HG03342 (cell line): Measurements from ENCODE around the gene NFKBIB.

Experiments
- ATAC-seq: cut with Tn5 transposase; IDR thresholded peaks from one replicate; pipeline ENCODE4 v1.9.1; 2021; ENCODE audit warnings: mild to moderate bottlenecking, moderate library complexity; ENCODE audit not compliant: unreplicated experiment

Gene NFKBIB

DNA sequence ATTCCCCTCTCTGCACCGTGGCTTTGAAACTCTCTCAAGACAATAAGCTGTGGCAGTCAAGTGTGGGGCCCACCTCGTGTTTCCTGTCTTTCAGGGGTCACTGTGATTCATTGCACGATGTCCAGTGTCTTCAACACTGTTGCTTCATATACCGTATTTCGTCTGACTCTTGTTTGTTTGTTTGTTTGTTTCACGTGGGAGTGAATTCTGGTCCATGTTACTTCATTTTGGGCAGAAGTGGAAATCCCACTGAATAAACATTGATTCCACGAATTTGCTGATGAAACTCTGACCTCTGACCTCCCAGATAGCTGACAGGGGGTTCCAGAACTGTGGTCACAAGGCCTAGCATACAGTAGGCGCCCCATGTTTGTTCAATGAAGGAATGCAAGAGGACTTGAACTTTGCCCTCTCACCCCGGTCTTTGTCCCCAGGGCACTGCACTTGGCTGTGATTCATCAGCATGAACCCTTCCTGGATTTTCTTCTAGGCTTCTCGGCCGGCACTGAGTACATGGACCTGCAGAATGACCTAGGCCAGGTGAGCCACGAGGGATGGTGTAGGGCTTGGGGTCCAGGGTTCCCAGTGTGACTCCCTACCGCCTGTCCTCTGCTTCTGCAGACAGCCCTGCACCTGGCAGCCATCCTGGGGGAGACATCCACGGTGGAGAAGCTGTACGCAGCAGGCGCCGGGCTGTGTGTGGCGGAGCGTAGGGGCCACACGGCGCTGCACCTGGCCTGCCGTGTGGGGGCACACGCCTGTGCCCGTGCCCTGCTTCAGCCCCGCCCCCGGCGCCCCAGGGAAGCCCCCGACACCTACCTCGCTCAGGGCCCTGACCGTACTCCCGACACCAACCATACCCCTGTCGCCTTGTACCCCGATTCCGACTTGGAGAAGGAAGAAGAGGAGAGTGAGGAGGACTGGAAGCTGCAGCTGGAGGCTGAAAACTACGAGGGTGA lies 5.1 kb downstream of the NFKBIB start:
- no peak for ATAC-seq

DNA sequence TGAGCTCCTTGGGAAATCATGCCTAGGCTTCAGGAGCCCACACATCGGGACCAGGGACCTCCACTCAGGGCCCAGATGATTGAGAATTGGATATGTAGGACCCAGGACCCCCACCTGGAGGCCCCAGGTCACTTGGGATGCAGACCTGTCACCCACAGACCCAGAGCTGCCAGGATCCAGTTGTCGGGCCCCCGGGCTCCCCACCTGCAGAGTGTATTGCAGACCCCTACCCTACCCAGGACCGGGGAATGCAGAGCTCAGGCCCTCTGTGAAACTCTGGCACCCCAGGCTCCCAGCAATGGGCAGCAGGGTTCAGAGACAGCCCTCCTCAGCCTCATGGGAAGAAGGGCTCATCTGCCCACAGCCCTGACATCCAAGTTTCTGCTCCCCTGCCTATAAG lies 5.9 kb downstream of the NFKBIB start:
- ATAC-seq, result no peak

DNA sequence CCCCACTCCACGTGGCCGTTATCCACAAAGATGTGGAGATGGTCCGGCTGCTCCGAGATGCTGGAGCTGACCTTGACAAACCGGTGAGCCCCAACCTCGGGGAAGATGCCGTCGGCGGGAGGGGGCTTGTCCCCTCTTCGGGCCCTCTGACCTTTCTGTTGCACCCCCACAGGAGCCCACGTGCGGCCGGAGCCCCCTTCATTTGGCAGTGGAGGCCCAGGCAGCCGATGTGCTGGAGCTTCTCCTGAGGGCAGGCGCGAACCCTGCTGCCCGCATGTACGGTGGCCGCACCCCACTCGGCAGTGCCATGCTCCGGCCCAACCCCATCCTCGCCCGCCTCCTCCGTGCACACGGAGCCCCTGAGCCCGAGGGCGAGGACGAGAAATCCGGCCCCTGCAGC lies 7.5 kb downstream of the NFKBIB start:
- no peak for ATAC-seq

DNA sequence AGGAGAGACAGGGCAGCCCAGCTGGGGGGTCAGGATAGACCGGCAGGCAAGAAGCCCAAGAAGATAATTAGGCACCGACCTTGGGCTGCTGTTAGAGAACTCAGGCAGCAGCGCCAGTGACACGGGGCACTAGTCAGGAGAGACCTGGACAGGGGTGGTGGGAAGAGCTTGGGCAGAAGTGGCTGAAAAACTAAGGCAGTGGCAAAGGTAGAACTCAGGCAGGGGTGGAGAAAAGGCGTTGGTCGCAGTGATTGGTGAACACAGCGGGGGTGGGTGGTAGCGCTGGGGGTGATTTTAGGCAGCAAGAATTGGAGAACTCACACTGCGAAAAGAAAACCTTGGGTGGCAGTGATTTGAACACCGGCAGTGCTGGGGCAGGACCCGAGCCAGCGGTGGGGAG lies 7.9 kb downstream of the NFKBIB start:
- ATAC-seq, result no peak

DNA sequence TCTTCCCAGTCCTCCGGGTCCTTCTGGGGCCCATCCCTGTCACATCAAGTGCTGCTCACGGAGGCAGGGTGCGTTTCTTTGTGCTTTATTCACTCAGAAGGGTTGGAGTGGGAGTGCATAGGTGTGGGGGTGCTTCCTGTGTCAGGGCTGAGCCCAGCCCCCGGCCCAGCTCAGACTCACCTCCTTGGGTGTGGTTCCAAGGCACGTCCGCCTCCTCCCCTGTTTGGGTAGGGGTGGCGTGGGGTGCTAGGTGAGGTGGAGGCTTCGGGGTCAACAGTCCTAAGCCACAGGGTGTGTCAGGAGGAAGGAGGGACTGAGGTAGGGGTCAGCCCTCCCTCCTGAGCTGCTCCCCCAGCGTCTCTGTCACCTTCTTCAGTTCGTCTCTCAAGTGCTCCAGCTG lies 9.1 kb downstream of the NFKBIB start:
- no peak for ATAC-seq

DNA sequence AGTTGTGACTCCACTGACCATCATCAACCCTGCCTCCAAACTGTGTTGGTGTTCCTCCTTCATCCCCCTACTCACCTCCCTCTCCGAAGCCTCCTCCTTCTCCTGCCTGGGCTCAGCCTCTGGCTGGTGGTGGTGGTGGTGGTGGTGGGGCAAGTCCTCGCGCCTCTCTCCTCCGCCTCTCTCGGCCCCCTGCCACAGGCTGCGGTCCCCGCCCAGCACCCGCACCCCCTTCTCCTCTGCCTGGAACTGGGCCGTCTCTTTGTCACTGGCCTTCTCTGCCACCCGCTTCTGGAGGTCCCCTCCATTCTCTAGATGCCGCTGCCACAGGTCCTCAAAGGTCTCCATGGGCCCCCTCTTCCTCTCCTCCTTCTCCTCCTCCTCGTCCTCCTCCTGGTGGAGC lies 10.7 kb downstream of the NFKBIB start:
- no peak for ATAC-seq

DNA sequence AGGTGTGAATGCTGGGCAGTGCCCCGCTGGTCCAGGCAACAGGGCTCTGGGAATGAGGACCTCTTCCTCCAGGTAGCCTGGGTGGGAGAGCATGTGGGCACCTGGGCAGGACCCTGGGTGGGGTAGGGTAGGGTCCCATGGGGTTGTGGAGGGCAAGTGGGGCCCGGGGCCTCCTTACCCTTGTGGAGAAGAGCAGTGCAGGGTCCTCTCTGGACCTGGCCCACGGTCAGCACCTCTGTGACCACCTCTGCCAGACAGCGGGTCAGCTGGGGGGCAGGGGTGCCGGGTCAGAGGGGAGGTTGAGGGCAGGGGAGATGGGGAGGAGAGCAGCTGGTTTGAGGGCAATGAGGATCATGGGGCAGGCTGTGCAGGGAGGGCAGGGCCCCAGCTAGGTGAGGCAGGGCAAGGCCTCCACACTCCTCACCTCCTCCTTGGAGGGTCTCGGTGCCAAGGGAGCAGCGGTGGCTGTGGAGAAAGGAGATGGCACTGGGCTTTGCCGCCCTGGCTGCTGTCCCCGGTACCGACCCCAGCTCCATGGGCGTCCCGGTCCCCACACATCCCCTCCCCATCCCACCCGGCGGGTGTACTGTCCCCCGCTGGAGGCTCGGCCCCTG lies 11.7 kb downstream of the NFKBIB start:
- ATAC-seq, result no peak

DNA sequence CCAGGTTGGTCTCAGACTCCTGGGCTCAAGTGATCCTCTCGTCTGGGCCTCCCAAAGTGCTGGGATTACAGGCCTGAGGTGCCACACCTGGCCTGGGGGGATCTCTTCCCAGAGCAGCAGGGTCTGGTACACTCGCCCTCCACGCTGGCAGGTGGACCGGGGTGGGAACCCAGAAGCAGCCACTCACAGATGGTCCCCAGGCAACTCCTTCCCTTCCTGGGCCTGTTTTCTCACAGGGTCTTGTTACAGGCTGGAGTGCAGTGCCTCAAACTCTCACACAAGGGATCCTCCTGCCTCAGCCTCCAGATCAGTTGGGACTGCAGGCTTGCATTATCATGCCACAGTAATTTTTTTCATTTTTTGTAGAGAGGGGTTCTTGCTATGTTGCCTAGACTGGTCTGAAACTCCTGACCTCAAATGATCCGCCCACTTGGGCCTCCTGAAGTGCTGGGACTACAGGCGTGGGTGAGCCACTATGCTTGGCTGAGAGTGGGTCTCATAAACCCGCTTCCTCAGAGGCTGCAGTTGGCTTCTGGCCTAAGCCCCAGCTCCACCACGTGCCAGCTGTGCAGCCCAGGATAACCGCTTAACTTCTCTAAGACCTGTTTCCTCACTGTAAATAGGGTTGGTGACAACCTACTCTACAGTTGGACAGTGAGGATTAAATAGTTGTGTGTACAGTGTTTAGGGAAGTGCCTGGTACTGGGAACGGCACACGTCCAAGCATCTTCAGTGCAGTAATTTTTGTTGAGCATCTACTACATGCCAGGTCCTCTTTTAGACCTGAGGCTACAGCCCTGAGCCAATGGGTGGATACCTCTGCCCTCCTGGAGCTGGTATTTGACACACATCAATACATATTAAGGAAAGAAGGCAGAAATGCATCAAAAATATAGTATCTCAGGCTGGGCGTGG lies 13.1 kb downstream of the NFKBIB start:
- no peak for ATAC-seq

DNA sequence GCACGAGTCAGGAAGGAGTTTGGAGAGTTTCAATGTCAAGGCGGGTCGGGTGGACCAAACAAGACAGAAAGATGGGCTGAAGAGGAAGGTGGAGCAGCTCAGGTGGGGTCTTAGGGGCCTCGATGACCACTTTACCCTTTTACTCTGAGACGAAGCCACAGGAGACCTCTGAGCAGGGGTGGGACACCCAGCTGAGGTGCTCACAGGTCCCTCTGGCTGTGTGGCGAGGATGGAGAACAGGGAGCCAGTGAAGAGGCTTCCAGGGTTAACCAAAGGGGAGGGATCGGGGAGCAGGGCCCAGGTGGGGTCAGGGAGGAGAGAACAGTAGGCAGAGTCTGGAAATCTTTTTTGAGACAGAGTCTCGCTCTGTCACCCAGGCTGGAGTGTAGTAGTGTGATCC lies 14.2 kb downstream of the NFKBIB start:
- ATAC-seq, result no peak

DNA sequence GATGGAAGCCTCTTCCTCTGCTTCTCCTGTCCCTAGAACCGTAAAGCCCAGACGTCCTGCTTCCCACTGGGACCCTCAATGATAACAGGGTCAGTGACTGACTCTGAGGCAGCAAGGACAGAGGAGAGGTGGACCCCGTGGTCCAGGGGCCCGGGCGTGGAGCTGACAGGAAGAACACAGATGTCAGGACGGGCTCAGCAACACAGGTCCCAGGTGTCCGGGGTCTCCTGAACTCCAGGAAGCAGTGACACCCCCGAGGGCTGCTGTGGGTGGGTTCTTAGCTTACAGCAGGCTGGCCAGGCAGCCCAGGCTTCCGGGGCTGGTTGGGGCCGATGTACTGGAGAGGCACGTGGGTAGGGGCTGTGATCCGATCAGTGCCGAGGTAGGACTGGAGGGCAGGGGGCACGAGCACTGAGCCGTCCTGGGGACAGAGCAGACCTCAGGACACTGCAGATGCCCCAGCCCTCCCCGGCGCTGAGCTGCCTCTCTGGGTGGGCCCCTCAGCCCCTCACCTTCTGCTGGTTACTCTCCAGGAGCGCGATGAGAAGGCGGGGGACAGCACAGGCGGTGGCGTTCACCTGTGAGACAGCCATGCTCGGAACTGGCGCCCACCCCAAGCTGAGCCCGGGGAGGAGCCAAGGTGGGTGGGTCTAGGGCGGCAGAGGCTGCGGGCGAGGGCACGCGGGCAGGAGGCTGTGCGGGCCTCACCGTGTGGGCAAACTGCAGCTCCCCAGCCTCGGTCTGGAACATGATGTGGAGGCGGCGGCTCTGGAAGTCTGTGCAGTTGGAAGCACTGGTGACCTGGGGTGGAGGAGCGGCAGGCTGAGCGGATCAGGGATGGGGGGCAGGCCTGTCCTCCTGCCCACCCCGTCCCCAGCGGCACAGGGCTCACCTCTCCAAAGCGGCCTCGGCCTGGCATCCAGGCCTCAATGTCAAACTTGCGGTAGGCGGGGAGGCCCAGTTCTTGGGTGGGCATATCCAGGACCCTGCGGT lies 15.9 kb downstream of the NFKBIB start:
- no peak for ATAC-seq

DNA sequence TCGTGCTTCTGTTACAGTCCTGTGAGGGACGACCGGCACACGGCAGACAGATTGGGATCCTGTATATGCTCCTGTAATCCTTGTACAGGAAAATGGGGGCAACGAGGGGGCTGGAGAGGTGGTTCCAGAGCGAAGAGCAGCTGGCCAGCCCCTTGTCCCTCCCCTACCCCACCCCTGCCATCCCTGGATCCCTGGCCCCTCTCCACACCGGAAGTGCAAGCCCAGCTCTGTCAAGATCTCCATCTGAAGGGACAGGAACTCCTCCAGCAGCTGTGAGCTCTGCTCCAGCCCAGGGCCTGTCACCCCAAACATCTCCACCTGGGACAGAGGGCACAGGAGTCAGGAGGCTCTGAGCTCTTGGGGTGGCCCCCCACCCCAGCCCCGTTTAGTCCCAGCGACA lies 17.7 kb downstream of the NFKBIB start:
- no peak for ATAC-seq

DNA sequence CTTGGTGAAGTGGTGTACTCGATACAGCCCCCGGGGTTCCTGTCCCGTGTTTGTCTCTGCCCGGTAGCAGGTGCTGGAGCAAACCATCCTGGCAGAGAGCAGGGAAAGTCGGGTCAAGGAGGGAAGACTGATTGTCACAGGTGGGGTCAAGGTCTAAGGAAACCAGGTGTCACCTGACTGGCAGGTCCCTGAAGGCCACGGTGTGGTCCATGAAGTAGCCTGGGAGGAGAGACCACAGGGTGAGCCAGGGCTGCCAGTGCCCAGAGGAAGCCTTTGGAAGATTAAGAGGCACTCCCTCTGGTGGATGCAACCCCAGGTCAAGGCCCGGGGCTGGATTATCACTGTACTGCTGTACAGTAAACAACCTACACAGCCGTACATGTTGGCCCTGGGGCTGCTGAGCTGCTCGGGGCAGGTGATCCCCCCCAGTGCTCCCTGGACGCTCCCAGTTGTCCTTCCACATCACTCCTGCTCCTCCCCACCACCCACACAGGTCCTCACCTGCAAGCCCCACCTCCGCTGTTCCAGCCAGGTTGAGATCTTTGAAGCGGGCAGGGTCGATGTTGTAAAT lies 18.2 kb downstream of the NFKBIB start:
- ATAC-seq, result no peak

DNA sequence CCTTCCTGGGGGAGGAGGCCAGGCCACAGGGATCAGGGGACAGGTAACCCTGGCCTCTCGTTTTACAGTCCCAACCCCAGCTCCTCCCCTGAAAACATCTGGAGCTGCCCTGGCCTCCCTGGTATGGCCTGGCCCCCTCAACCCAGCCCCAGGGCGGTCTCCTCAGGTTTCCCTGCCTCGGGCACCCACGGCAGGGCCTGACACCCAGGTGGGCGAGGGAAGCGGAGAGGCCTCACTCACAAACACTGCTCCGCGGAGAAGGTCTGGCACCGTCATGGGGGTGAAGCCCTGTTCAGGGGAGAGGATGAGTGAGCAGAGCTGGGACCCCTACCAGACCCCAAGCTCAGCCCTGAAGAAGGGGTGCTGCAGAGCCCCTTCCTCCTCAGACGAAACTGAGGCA lies 18.8 kb downstream of the NFKBIB start:
- ATAC-seq, result no peak

DNA sequence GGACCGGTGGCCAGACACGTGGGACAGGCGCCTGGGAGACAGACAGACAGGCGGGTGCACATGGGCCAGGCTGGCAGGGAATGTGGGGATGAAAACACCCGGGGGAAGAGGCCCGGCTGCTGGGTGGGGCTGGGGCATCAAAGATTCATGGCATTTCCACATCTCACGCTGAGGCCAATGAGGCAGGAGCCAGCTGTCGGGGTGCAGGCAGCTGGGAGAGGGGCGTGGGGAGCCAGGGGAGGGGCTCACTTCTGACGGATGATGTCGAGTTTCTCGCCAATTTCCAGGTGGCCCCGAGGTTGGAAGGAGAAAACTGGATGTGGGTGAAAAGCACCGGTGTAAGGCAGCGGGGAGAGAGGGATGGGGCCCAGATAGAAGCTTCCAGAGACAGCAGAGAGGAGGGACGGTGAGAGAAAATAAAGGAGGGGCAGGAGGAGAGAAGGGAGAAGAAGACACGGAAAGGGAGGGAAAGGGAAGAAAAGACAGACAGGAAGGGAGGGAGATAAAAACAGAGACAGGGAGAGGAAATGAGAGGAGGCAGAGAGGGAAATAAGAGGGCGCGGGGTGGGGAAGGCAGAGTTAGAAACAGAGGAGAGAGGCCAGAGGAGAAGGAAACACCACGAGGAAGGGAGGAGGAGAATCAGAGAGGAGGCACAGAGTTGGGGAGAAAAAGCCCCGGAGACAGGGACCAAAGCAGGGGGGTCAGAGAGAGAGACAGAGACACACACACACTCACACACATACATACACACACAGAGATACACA lies 20.2 kb downstream of the NFKBIB start:
- no peak for ATAC-seq

DNA sequence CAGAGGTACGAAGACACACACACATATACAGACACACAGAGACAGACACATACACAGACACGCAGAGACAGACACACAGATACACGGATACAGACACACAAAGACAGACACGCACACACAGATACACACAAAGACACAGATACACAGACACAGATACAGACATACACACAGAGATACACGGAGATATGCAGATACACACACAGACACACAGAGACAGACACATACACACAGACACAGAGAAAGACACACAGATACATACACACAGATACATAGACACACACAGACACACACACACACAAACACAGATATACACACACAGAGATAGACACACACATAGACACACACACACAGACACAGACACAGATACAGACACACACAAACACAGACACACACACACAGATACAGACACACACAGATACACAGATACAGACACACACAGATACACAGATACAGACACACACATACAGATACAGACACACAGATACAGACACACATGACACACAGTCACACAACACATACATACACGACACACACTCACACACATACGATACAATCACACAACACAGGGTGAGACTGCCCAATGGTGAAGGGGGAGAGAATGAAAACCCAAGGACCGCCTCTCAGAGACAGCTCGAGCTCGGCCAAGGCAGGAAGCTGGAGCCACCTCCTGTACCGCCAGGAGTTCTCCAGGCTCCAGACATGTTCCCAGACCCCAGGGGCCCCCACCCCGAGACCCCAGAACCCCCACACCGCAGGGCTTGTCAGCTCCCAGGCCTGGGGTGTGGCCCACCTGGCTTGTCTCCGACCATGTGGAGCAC lies 21.0 kb downstream of the NFKBIB start:
- no peak for ATAC-seq

DNA sequence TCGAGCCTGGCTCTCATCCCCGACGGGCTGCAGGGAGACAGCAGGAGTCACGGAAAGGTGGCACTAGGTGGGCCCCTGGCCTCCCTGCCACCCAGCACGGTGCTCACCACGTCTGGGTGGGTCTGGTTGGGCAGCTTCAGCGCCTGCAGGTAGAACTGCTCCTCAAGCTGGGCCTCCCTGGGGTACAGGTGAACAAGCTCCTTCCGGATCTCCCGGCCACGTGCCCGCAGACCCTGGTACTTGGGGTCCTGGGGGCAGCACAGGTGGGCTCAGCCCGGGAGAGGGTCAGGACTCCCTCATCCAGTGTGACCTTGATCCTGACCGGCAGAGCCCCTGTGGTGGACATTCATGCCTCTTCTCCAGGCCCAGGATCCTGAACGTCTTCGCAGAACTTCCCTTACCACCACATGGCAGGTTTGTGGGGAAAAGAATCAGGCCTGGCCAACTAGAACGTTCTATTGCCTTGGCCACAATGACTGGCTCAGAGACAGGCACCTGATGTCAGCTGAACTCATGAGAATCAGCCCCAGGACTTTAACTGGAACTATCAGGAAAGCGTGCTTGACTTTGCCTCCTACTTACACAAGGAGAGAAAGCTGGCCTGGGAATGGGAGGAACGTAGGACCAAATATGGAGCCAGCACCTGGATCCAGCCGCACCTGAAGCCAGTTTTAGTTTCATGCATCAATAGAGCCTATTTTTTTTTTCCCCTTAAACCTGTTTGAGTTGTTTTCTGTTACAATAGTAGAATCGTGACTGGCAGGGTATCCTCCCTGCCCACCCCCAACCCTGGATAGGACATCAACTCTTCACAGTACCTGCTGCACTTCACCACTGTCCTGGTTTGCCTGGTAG lies 21.9 kb downstream of the NFKBIB start:
- ATAC-seq, result no peak

DNA sequence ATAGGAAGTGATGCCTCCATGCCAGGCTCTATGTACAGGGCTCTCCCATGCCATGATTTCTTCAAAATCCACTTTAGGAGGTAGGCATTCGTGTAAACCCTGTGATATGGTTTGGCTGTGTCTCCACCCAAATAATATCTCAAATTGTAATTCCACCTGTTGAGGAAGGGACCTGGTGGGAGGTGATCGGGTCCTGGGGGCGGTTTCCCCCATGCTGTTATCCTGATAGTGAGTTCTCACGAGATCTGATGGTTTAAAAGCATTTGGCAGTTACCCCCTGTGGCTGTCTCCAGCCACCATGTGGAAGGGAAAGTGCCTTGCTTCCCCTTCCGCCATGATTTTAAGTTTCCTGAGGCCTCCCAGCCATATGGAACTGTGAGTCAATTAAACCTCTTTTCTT lies 22.7 kb downstream of the NFKBIB start:
- ATAC-seq, result no peak
